Peyer's patch (tissue), 4 donors: Measurements from ENCODE around the gene LTBR. TPM values are rescaled to one million over a fixed set of nuclear protein-coding genes. Genes with fewer than 3 reads are reported as not detected.

Source experiments
- DNase-seq, 3 donors: peaks; one replicate each; pipeline ENCODE4 v3.0.0-alpha.2; 2017 to 2019
- H3K27ac ChIP-seq, 4 donors: fragments of 200-600 bp; sonication (generic); one replicate each; pipeline ENCODE4 v1.5.1; 2016 to 2019
- H3K27me3 ChIP-seq, 2 donors: fragments of 200-600 bp; sonication (generic); one replicate each; pipeline ENCODE4 v1.5.1; 2019
- H3K36me3 ChIP-seq, 3 donors: fragments of 200-600 bp; sonication (generic); one replicate each; pipeline ENCODE4 v1.5.1; 2016 to 2019
- H3K4me1 ChIP-seq, 4 donors: fragments of 200-600 bp; sonication (generic); one replicate each; pipeline ENCODE4 v1.5.1; 2016 to 2019
- H3K4me3 ChIP-seq, 4 donors: fragments of 200-600 bp; sonication (generic); 1 replicate in 3 of 4; 2 replicates in 1 of 4; pipeline ENCODE4 v1.5.1; 2016 to 2019; ENCODE audit warnings: mild to moderate bottlenecking in 1 of 4
- H3K9me3 ChIP-seq, 4 donors: fragments of 200-600 bp; sonication (generic); one replicate each; pipeline ENCODE4 v1.5.1; 2016 to 2019; ENCODE audit warnings: mild to moderate bottlenecking in 1 of 4
- POLR2A ChIP-seq, 2 donors: fragments of 450-650 bp; IDR thresholded peaks; one replicate each; pipeline ENCODE4 v1.5.1; 2017; ENCODE audit warnings: antibody characterized with exemption in 2 of 2, mild to moderate bottlenecking in 2 of 2, moderate library complexity in 2 of 2
- total RNA-seq, 4 donors: library from RNA; depleted of rRNA; stranded (reverse); fragments of >200 nt; gene quantifications; one replicate each; pipeline ENCODE4 v1.1.0, GENCODE V29; 2016
- TF ChIP-seq, protein P1 (sequence below), 6 experiments: fragments of 450-650 bp in 4 of 6; fragments of 200-600 bp in 2 of 6; sonication (generic) in 1 of 6; IDR thresholded peaks; one replicate each; pipeline ENCODE4 v1.5.1; 2017 to 2019; ENCODE audit warnings: antibody characterized with exemption in 6 of 6, mild to moderate bottlenecking in 3 of 6, moderate library complexity in 1 of 6

LTBR gene
- total RNA-seq, 4 donors from 2014 or later, result 113 to 313 (median 294) TPM

DNA sequence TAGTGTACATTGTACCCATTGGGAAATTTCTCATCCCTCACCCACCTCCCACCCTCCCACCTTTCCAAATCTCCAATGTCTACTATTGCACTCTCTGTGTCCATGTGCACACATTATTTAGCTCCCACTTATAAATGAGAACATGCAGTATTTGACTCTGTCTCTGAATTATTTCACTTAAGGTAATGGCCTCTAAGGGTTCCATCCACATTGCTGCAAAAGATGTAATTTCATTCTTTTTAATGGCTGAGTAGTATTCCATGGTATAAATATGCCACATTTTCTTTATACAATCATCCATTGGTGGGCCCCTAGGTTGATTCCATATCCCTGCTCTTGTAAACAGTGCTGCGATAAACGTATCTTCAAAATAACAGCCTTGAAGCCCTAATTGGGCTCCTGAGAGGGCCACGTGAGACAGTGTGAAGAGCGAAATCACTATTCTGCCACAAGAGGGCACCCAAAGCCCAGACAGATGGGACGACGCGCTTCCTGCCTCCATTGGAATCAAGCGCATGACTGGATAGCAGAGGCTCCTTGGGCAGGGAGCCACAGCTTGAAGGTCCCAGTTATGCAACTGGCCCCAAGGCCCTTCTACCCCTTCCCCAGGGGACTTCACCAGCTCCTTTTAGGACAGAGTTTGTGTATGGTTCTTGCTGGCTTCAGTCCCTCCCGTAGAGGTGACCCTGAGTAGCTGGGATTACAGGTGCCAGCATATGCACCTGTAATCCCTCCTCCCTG lies 39.5 kb downstream of the LTBR start:
- Histone ChIP-seq H3K4me1 (peaks cover 0 to 23% (median 4%) of the 10 kb centered on the region in 4 donors), H3K36me3 (no peaks in the 10 kb centered on the region), H3K9me3 (no peaks in the 10 kb centered on the region), H3K27ac (peak overlapping the region in 1 of 4 donors; percentile 78), H3K4me3 (no peak overlapping the region), H3K27me3 (no peaks in the 10 kb centered on the region)
- peak; percentile 76 to 92 (median 78) for DNase-seq
- TF ChIP-seq, protein P1, sequence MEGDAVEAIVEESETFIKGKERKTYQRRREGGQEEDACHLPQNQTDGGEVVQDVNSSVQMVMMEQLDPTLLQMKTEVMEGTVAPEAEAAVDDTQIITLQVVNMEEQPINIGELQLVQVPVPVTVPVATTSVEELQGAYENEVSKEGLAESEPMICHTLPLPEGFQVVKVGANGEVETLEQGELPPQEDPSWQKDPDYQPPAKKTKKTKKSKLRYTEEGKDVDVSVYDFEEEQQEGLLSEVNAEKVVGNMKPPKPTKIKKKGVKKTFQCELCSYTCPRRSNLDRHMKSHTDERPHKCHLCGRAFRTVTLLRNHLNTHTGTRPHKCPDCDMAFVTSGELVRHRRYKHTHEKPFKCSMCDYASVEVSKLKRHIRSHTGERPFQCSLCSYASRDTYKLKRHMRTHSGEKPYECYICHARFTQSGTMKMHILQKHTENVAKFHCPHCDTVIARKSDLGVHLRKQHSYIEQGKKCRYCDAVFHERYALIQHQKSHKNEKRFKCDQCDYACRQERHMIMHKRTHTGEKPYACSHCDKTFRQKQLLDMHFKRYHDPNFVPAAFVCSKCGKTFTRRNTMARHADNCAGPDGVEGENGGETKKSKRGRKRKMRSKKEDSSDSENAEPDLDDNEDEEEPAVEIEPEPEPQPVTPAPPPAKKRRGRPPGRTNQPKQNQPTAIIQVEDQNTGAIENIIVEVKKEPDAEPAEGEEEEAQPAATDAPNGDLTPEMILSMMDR (IDR thresholded peaks at IDR 0.05), result peak; percentile 77 to 97 (median 96)
- peak in 1 of 2 donors; percentile 21 for TF ChIP-seq POLR2A (IDR thresholded peaks at IDR 0.05)

DNA sequence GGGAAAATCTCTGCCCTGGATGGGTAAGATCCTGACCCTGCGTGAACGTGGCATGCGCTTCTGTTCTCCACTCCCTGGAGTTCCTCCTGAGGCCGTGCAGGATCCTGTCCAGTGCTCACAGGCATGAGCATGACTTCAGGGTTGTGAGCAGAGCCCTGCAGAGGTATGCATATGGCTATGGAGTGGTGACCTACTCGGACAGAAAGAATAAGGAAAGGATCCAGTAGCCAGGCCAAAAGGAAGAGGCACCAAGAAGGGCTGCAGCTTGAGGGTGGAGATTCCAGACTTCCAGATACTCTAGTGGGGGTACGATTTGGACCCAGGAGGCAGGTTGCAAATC lies 40.0 kb downstream of the LTBR start:
- DNase-seq, result no peak
- H3K4me1 ChIP-seq, result peaks cover 0 to 23% (median 4%) of the 10 kb centered on the region in 4 donors
- TF ChIP-seq, protein P1 (IDR thresholded peaks at IDR 0.05), result no peak
- no peak for TF ChIP-seq POLR2A (IDR thresholded peaks at IDR 0.05)
- no peaks in the 10 kb centered on the region for H3K27me3 ChIP-seq
- no peak overlapping the region for H3K4me3 ChIP-seq
- no peaks in the 10 kb centered on the region for H3K36me3 ChIP-seq
- H3K9me3 ChIP-seq, result no peaks in the 10 kb centered on the region
- peak overlapping the region in 1 of 4 donors; percentile 78 for H3K27ac ChIP-seq

DNA sequence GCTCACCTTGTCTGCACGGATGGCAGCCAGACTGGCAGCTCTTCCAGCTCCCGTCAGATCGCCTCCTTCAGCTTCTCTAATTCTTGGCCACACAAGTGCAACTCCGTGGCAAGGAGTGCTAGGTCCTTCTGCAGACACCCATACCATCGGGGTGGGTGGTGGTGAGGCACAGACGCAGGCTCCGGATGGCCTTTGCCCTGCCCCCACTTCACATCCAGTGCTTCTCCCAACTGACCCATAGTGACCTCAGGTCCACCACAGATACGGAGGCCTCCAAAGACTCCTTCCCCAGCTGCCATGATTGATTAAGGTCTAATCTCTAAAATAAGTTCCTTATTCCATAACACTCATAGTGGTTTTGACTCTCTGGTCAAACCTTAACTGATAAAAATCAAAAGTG lies 40.9 kb downstream of the LTBR start:
- Histone ChIP-seq H3K36me3 (no peaks in the 10 kb centered on the region), H3K27ac (peak overlapping the region in 1 of 4 donors; percentile 78), H3K4me3 (no peak overlapping the region), H3K4me1 (peaks cover 0 to 23% (median 5%) of the 10 kb centered on the region in 4 donors), H3K27me3 (no peaks in the 10 kb centered on the region), H3K9me3 (no peaks in the 10 kb centered on the region)
- DNase-seq, result peak in 1 of 3 donors; percentile 41
- TF ChIP-seq, protein P1 (IDR thresholded peaks at IDR 0.05), result no peak
- TF ChIP-seq POLR2A (IDR thresholded peaks at IDR 0.05), result no peak

DNA sequence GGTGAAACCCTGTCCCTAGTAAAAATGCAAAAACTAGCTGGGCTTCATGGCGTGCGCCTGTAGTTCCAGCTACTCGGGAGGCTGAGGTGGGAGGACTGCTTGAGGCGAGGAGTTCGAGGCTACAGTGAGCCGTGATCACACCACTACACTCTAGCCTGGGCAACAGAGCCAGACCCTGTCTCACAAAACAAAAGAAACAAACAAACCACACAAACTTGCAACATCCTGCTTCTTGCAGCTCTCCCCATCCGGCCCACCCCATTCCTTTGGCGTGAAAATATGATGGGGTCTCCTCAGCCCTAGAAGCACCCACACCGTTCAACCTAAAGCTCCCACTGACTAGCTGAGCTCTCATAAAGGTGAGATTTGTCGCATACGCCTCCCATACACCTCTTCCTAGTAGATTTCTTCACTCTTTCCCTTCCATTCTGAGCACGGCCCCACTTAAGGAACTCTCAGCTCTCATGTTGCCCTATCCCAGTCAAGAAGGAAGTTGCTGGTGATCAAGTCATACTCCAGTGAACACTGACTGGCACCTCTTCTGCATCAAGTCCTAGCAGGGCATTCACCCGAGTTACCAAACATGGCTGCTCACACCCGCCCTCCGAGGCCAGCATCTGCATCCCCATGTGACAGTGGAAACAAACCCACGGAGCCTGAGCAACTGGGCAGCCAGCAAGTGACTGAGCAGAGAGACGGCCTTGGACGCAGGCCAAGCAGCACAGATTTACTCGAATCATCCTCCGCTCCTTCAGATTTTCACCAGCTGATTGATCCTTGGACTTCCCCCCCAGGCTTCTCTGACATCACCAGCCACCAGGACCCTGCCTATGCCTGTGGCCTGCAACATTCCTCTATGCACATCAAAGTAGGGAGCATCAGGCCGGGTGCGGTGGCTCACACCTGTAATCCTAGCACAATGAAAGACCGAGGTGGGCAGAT lies 41.9 kb downstream of the LTBR start:
- DNase-seq, result peak in 2 of 3 donors; percentile 74 to 76
- H3K27ac ChIP-seq, result peak overlapping the region in 2 of 4 donors; percentile 70 to 78
- no peaks in the 10 kb centered on the region for H3K36me3 ChIP-seq

More for the DNA sequence above, 41.9 kb downstream of the LTBR start:
- Histone ChIP-seq H3K4me3 (no peak overlapping the region), H3K27me3 (no peaks in the 10 kb centered on the region), H3K9me3 (no peaks in the 10 kb centered on the region), H3K4me1 (peaks cover 0 to 23% (median 8%) of the 10 kb centered on the region in 4 donors)
- no peak for TF ChIP-seq POLR2A (IDR thresholded peaks at IDR 0.05)
- TF ChIP-seq, protein P1 (IDR thresholded peaks at IDR 0.05), result no peak
